ENCODE data around the gene CEP152. TPM values are rescaled to one million over a fixed set of nuclear protein-coding genes. Genes with fewer than 3 reads are reported as not detected.

The CEP152 gene
- total and polyA plus RNA-seq, 2 donors (not counting 1 experiment from before 2014, with no cell fraction given): 1.5 to 18.0 TPM

DNA sequence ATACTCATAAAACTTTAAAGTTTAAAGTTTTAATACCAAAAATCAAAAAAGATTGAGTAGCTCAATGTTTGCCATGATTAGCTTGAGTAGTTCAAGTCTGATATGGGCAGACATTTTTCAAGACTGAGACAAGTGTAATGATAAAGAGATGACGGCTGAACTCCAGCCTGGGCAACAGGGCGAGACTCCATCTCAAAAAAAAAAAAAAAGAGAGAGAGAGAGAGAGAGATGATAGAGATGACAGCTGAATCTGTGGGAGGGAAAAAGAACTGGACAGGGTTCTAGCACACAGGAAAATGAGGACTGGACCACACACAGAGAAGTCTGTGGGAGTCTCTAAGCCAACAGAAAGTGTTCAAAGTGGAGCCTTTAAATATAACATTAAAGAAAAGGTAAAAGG lies 25.2 kb downstream of the CEP152 start:
- ATAC-seq (ENCODE audit: low read depth) (no peak), DNase-seq (no peak)
- Histone ChIP-seq H3K9me3 (ENCODE audit: control extremely low read depth in 1 of 3, control insufficient read depth in 2 of 3, insufficient read depth in 1 of 3, low read length in 2 of 3) (no peaks in the 10 kb centered on the region), H4K20me1 (ENCODE audit: control insufficient read depth, insufficient read depth, low read length, poor library complexity, severe bottlenecking) (no peaks in the 10 kb centered on the region), H3K9ac (ENCODE audit: low read length) (no peak overlapping the region), H3K27me3 (replicated peaks in 1 of 4; ENCODE audit: control extremely low read depth in 1 of 4, control insufficient read depth in 3 of 4, insufficient read depth in 4 of 4, low read length in 3 of 4) (no peaks in the 10 kb centered on the region), H2AFZ (ENCODE audit: insufficient read depth, low read depth, low read length, poor library complexity, severe bottlenecking) (no peak overlapping the region), H3K4me2 (replicated peaks; ENCODE audit: low read depth, low read length, poor library complexity, severe bottlenecking) (no peak overlapping the region), H3K27ac (ENCODE audit: low read length in 2 of 2) (no peak overlapping the region), H3K36me3 (replicated peaks in 1 of 2; ENCODE audit: control extremely low read depth in 1 of 2, control insufficient read depth in 1 of 2, extremely low read depth in 1 of 2, insufficient read depth in 2 of 2, low read length in 1 of 2) (peaks cover 2 to 24% of the 10 kb centered on the region in 2 experiments), H3K79me2 (ENCODE audit: control insufficient read depth, insufficient read depth, low read length) (no peaks in the 10 kb centered on the region), H3K4me3 (ENCODE audit: control extremely low read depth in 1 of 5, extremely low read depth in 1 of 5, insufficient read depth in 1 of 5, low read depth in 2 of 5, low read length in 4 of 5) (no peak overlapping the region), H3K4me1 (ENCODE audit: control insufficient read depth in 2 of 2, insufficient read depth in 2 of 2, low read length in 2 of 2) (no peaks in the 10 kb centered on the region)
- CTCF ChIA-PET: no interaction called here
- intact Hi-C loops (cut with micrococcal nuclease): no loop called here
- H3K27ac Mint-ChIP-seq: no peak overlapping the region
- no peak overlapping the region for H3K4me3 Mint-ChIP-seq
- no peaks in the 10 kb centered on the region for H3K4me1 Mint-ChIP-seq
- POLR2A ChIA-PET: no interaction called here
- WGBS (ENCODE audit: insufficient coverage): no CpG with 5 or more reads among the region's 2 CpGs
- no peaks in the 10 kb centered on the region for H3K27me3 Mint-ChIP-seq
- no peaks in the 10 kb centered on the region for H3K9me3 Mint-ChIP-seq (ENCODE audit: insufficient read depth)
- TF ChIP-seq EZH2 (IDR thresholded peaks at IDR 0.05; ENCODE audit: borderline replicate concordance, insufficient read depth, low read depth, low read length, poor library complexity, severe bottlenecking): no peak
- TF ChIP-seq, protein P1, sequence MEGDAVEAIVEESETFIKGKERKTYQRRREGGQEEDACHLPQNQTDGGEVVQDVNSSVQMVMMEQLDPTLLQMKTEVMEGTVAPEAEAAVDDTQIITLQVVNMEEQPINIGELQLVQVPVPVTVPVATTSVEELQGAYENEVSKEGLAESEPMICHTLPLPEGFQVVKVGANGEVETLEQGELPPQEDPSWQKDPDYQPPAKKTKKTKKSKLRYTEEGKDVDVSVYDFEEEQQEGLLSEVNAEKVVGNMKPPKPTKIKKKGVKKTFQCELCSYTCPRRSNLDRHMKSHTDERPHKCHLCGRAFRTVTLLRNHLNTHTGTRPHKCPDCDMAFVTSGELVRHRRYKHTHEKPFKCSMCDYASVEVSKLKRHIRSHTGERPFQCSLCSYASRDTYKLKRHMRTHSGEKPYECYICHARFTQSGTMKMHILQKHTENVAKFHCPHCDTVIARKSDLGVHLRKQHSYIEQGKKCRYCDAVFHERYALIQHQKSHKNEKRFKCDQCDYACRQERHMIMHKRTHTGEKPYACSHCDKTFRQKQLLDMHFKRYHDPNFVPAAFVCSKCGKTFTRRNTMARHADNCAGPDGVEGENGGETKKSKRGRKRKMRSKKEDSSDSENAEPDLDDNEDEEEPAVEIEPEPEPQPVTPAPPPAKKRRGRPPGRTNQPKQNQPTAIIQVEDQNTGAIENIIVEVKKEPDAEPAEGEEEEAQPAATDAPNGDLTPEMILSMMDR (IDR thresholded peaks at IDR 0.05): no peak

DNA sequence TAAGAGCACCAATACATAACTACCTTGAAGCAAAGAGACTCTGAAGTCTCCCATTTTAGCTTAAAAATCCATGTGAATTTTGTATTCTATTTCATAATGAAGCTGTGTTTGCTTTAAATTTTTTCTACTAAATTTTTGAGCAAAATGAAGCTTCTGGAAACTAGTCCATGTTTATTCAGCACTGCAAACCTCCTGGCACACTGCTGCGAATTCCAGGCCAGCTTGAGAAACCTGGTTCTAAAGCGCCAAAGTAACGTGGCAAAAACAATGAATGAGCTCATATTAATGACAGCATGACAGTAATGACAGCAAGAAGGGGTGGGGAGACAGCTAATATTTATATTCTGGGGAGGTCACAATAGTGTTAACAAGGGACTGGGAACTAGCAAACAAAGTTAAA lies 25.7 kb downstream of the CEP152 start:
- intact Hi-C loops (cut with micrococcal nuclease): no loop called here
- Histone ChIP-seq H3K4me2 (replicated peaks; ENCODE audit: low read depth, low read length, poor library complexity, severe bottlenecking) (no peak overlapping the region), H3K4me3 (ENCODE audit: control extremely low read depth in 1 of 5, extremely low read depth in 1 of 5, insufficient read depth in 1 of 5, low read depth in 2 of 5, low read length in 4 of 5) (no peak overlapping the region), H3K9me3 (ENCODE audit: control extremely low read depth in 1 of 3, control insufficient read depth in 2 of 3, insufficient read depth in 1 of 3, low read length in 2 of 3) (no peaks in the 10 kb centered on the region), H3K27ac (ENCODE audit: low read length in 2 of 2) (no peak overlapping the region), H3K36me3 (replicated peaks in 1 of 2; ENCODE audit: control extremely low read depth in 1 of 2, control insufficient read depth in 1 of 2, extremely low read depth in 1 of 2, insufficient read depth in 2 of 2, low read length in 1 of 2) (peaks cover 2 to 29% of the 10 kb centered on the region in 2 experiments), H3K9ac (ENCODE audit: low read length) (no peak overlapping the region), H3K4me1 (ENCODE audit: control insufficient read depth in 2 of 2, insufficient read depth in 2 of 2, low read length in 2 of 2) (no peaks in the 10 kb centered on the region), H4K20me1 (ENCODE audit: control insufficient read depth, insufficient read depth, low read length, poor library complexity, severe bottlenecking) (no peaks in the 10 kb centered on the region), H3K79me2 (ENCODE audit: control insufficient read depth, insufficient read depth, low read length) (no peaks in the 10 kb centered on the region), H2AFZ (ENCODE audit: insufficient read depth, low read depth, low read length, poor library complexity, severe bottlenecking) (no peak overlapping the region), H3K27me3 (replicated peaks in 1 of 4; ENCODE audit: control extremely low read depth in 1 of 4, control insufficient read depth in 3 of 4, insufficient read depth in 4 of 4, low read length in 3 of 4) (no peaks in the 10 kb centered on the region)
- WGBS (ENCODE audit: insufficient coverage): 94% methylated on average over 3 of the region's 3 CpGs
- Mint-ChIP-seq H3K4me1 (no peaks in the 10 kb centered on the region), H3K27me3 (no peaks in the 10 kb centered on the region), H3K4me3 (no peak overlapping the region), H3K27ac (no peak overlapping the region), H3K9me3 (ENCODE audit: insufficient read depth) (no peaks in the 10 kb centered on the region)
- DNase-seq (no peak), ATAC-seq (ENCODE audit: low read depth) (no peak)
- CTCF ChIA-PET: no interaction called here
- TF ChIP-seq, protein P1 (IDR thresholded peaks at IDR 0.05): no peak
- TF ChIP-seq EZH2 (IDR thresholded peaks at IDR 0.05; ENCODE audit: borderline replicate concordance, insufficient read depth, low read depth, low read length, poor library complexity, severe bottlenecking): no peak
- POLR2A ChIA-PET: no interaction called here

Data from B cell (primary cell).